ENCODE results near the gene SCAMP3. TPM values are rescaled to one million over a fixed set of nuclear protein-coding genes. Genes with fewer than 3 reads are reported as not detected.
A peak's percentile ranks its signal among the peaks of the same experiment; 100 is the strongest.

The SCAMP3 gene
- total and polyA plus RNA-seq, 3 donors from 2014 or later, result 63.0 to 80.6 (median 70.9) TPM

GRCh38 chr1:155253208-155253607 is 9.0 kb downstream of the SCAMP3 start:
- intact Hi-C loops (cut with DNase I; ENCODE audit: low total_unique reads), result loop anchor here (10.0 kb wide), 2 partner anchors 72 to 342 kb away; partner anchors contain the start of gene RUSC1
- peaks cover 40% of the 10 kb centered on the region for H3K4me1 ChIP-seq

GRCh38 chr1:155251566-155251965 is 10.6 kb downstream of the SCAMP3 start:
- Histone ChIP-seq H3K27me3 (no peaks in the 10 kb centered on the region), H3K4me1 (peaks cover 40% of the 10 kb centered on the region), H3K36me3 (ENCODE audit: low read depth, missing control alignments) (no peaks in the 10 kb centered on the region), H3K9me3 (no peaks in the 10 kb centered on the region), H3K4me3 (no peak overlapping the region), H3K27ac (no peak overlapping the region)
- DNase-seq, result no peak
- intact Hi-C loops (cut with DNase I; ENCODE audit: low total_unique reads), result loop anchor here (10.0 kb wide), 2 partner anchors 73 to 343 kb away; partner anchors contain the start of gene RUSC1
- TF ChIP-seq POLR2A (IDR thresholded peaks at IDR 0.05), result no peak
- TF ChIP-seq CTCF (IDR thresholded peaks at IDR 0.05), result no peak
- WGBS, 2 donors, result 58 to 67% methylated on average over 7 of the region's 7 CpGs

More at GRCh38 chr1:155253208-155253607, 9.0 kb downstream of the SCAMP3 start:
- Histone ChIP-seq H3K9me3 (no peaks in the 10 kb centered on the region), H3K27me3 (no peaks in the 10 kb centered on the region), H3K4me3 (no peak overlapping the region), H3K27ac (no peak overlapping the region), H3K36me3 (ENCODE audit: low read depth, missing control alignments) (no peaks in the 10 kb centered on the region)
- DNase-seq, result no peak
- no peak for TF ChIP-seq POLR2A (IDR thresholded peaks at IDR 0.05)
- no peak for TF ChIP-seq CTCF (IDR thresholded peaks at IDR 0.05)
- WGBS, 2 donors, result 82 to 86% methylated on average over 5 of the region's 5 CpGs

GRCh38 chr1:155250633-155251449 is 11.3 kb downstream of the SCAMP3 start:
- peak; percentile 94 for DNase-seq
- H3K27me3 ChIP-seq, result no peaks in the 10 kb centered on the region
- peak overlapping the region in 1 of 2 donors; percentile 32 for H3K27ac ChIP-seq
- H3K36me3 ChIP-seq (ENCODE audit: low read depth, missing control alignments), result no peaks in the 10 kb centered on the region
- H3K9me3 ChIP-seq, result no peaks in the 10 kb centered on the region
- TF ChIP-seq CTCF (IDR thresholded peaks at IDR 0.05) (peak; percentile 95 to 99 (median 98)), POLR2A (IDR thresholded peaks at IDR 0.05) (no peak)
- intact Hi-C loops (cut with DNase I; ENCODE audit: low total_unique reads), result loop anchor here (10.0 kb wide), 2 partner anchors 74 to 344 kb away; partner anchors contain the start of gene RUSC1
- peaks cover 36% of the 10 kb centered on the region for H3K4me1 ChIP-seq
- 27 to 46% methylated on average over 7 to 23 of the region's 23 CpGs for WGBS, 2 donors
- H3K4me3 ChIP-seq, result peak overlapping the region; percentile 5 to 47

GRCh38 chr1:155250246-155250632 is 11.9 kb downstream of the SCAMP3 start:
- DNase-seq, result no peak
- no peaks in the 10 kb centered on the region for H3K9me3 ChIP-seq
- 40% methylated on average over 24 of the region's 28 CpGs; no CpG with 5 or more reads in 1 of the 2 donors for WGBS, 2 donors
- H3K36me3 ChIP-seq (ENCODE audit: low read depth, missing control alignments), result no peaks in the 10 kb centered on the region
- H3K27ac ChIP-seq, result no peak overlapping the region
- peak overlapping the region; percentile 5 to 47 for H3K4me3 ChIP-seq
- peaks cover 33% of the 10 kb centered on the region for H3K4me1 ChIP-seq
- intact Hi-C loops (cut with DNase I; ENCODE audit: low total_unique reads), result loop anchor here (10.0 kb wide), 2 partner anchors 75 to 345 kb away; partner anchors contain the start of gene RUSC1
- TF ChIP-seq CTCF (IDR thresholded peaks at IDR 0.05), result no peak
- no peak for TF ChIP-seq POLR2A (IDR thresholded peaks at IDR 0.05)
- H3K27me3 ChIP-seq, result no peaks in the 10 kb centered on the region
